OCI-LY1 (cell line): ENCODE measurements around the gene ASIC3.

ENCODE experiments used
- EZH2 ChIP-seq: fragments of 200-600 bp; sonication (generic), shearing (Covaris generic); IDR thresholded peaks from 2 replicates; pipeline ENCODE4 v1.8.0; 2017; ENCODE audit warnings: borderline replicate concordance, mixed run types, mild to moderate bottlenecking, antibody characterized with exemption, low read length, moderate library complexity, mixed read lengths
- TF ChIP-seq, protein P1 (sequence below): fragments of 200-600 bp; sonication (generic), shearing (Covaris generic); IDR thresholded peaks from 2 replicates; pipeline ENCODE4 v1.5.1; 2017; ENCODE audit warnings: mild to moderate bottlenecking, antibody characterized with exemption, low read length, moderate library complexity, mixed read lengths

DNA sequence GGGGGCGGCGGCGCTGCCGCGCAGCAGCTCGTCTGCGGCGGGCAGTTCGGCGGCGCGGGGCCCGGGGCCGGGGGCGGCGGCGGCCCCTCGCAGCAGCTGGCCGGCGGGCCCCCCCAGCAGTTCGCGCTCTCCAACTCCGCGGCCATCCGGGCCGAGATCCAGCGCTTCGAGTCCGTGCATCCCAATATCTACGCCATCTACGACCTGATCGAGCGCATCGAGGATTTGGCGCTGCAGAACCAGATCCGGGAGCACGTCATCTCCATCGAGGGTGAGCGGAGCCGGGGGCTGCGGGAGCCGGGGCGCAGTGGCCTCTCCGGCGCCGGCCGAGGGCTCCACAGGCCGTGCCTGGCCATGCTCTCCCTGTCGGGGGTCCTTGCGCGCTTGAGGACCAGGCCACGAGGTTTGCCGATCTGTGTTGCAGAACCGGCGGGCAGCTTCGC lies 38.5 kb downstream of the ASIC3 start:
- TF ChIP-seq, protein P1, sequence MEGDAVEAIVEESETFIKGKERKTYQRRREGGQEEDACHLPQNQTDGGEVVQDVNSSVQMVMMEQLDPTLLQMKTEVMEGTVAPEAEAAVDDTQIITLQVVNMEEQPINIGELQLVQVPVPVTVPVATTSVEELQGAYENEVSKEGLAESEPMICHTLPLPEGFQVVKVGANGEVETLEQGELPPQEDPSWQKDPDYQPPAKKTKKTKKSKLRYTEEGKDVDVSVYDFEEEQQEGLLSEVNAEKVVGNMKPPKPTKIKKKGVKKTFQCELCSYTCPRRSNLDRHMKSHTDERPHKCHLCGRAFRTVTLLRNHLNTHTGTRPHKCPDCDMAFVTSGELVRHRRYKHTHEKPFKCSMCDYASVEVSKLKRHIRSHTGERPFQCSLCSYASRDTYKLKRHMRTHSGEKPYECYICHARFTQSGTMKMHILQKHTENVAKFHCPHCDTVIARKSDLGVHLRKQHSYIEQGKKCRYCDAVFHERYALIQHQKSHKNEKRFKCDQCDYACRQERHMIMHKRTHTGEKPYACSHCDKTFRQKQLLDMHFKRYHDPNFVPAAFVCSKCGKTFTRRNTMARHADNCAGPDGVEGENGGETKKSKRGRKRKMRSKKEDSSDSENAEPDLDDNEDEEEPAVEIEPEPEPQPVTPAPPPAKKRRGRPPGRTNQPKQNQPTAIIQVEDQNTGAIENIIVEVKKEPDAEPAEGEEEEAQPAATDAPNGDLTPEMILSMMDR: no peak
- no peak for TF ChIP-seq EZH2
